ENCODE data around the gene CCR6.

GRCh38 chr6:167113935-167114910 is 8.7 kb upstream of the CCR6 start:
- TF ChIP-seq SYNCRIP (IDR thresholded peaks at IDR 0.05; ENCODE audit: insufficient read depth, low read depth, low read length) (no peak), HCFC1 (IDR thresholded peaks at IDR 0.05; ENCODE audit: low read depth, low read length) (no peak)

All from HepG2 (cell line).